H9 (cell line): Measurements from ENCODE around the gene NEXN. TPM values are rescaled to one million over a fixed set of nuclear protein-coding genes. Genes with fewer than 3 reads are reported as not detected.

Experiments used
- DNase-seq: peaks from one replicate; pipeline ENCODE4 v3.0.0-alpha.2; 2017
- H2AFZ ChIP-seq: one replicate; pipeline ENCODE4 v1.6.1; 2013; ENCODE audit warnings: mild to moderate bottlenecking, low read length, control low read depth, moderate library complexity
- H2AK5ac ChIP-seq: 2 replicates; pipeline ENCODE4 v1.6.1; 2013; ENCODE audit warnings: low read length, control low read depth, mixed read lengths; ENCODE audit not compliant: insufficient read length
- H2BK120ac ChIP-seq: one replicate; pipeline ENCODE4 v1.6.1; 2013; ENCODE audit warnings: low read depth, mild to moderate bottlenecking, low read length, control low read depth, inconsistent platforms; ENCODE audit not compliant: poor library complexity, severe bottlenecking
- H2BK12ac ChIP-seq: 2 replicates; pipeline ENCODE4 v1.6.1; 2013; ENCODE audit warnings: low read length, control low read depth, mixed read lengths, low read depth; ENCODE audit not compliant: insufficient read length
- H2BK15ac ChIP-seq: 2 replicates; pipeline ENCODE4 v1.6.1; 2013; ENCODE audit warnings: low read depth, low read length, control low read depth
- H2BK20ac ChIP-seq: one replicate; pipeline ENCODE4 v1.6.1; 2013; ENCODE audit warnings: low read depth, mild to moderate bottlenecking, low read length, control low read depth, inconsistent platforms; ENCODE audit not compliant: poor library complexity, severe bottlenecking
- H2BK5ac ChIP-seq: 2 replicates; pipeline ENCODE4 v1.6.1; 2013; ENCODE audit warnings: low read length, control low read depth, mixed read lengths; ENCODE audit not compliant: insufficient read length
- H3K14ac ChIP-seq: 2 replicates; pipeline ENCODE4 v1.6.1; 2013; ENCODE audit warnings: low read length, control low read depth; ENCODE audit not compliant: insufficient read depth
- H3K18ac ChIP-seq: 2 replicates; pipeline ENCODE4 v1.6.1; 2013; ENCODE audit warnings: low read depth, mild to moderate bottlenecking, mixed read lengths, low read length, control low read depth; ENCODE audit not compliant: insufficient read length
- H3K23ac ChIP-seq: 2 replicates; pipeline ENCODE4 v1.6.1; 2013; ENCODE audit warnings: low read length, control low read depth, mixed read lengths, low read depth; ENCODE audit not compliant: insufficient read length
- H3K23me2 ChIP-seq: 2 replicates; pipeline ENCODE4 v1.6.1; 2013; ENCODE audit warnings: low read depth, mild to moderate bottlenecking, mixed read lengths, low read length, control low read depth; ENCODE audit not compliant: insufficient read length, poor library complexity, severe bottlenecking
- H3K27ac ChIP-seq: 2 replicates; pipeline ENCODE4 v1.5.1; 2013; ENCODE audit warnings: low read length, control low read depth, mixed read lengths, low read depth; ENCODE audit not compliant: insufficient read length
- H3K27me3 ChIP-seq: 2 replicates; pipeline ENCODE4 v1.6.1; 2013; ENCODE audit warnings: low read length, control low read depth, inconsistent platforms; ENCODE audit not compliant: insufficient read depth
- H3K4ac ChIP-seq: 2 replicates; pipeline ENCODE4 v1.6.1; 2013; ENCODE audit warnings: low read depth, mild to moderate bottlenecking, control low read depth, inconsistent platforms, low read length, moderate library complexity
- H3K4me1 ChIP-seq: 2 replicates; pipeline ENCODE4 v1.6.1; 2013; ENCODE audit warnings: low read length, control low read depth, inconsistent platforms; ENCODE audit not compliant: insufficient read depth
- H3K4me2 ChIP-seq: 2 replicates; pipeline ENCODE4 v1.6.1; 2013; ENCODE audit warnings: low read length, control low read depth, mixed read lengths; ENCODE audit not compliant: insufficient read length, insufficient read depth
- H3K56ac ChIP-seq: 2 replicates; pipeline ENCODE4 v1.6.1; 2013; ENCODE audit warnings: low read depth, mild to moderate bottlenecking, mixed read lengths, low read length, control low read depth; ENCODE audit not compliant: insufficient read length
- H3K79me1 ChIP-seq: 2 replicates; pipeline ENCODE4 v1.6.1; 2013; ENCODE audit warnings: low read depth, mild to moderate bottlenecking, moderate library complexity, low read length, control low read depth, inconsistent platforms; ENCODE audit not compliant: insufficient read depth, poor library complexity, severe bottlenecking
- H3K79me2 ChIP-seq: 2 replicates; pipeline ENCODE4 v1.6.1; 2013; ENCODE audit warnings: low read length, control low read depth, inconsistent platforms; ENCODE audit not compliant: insufficient read depth
- H3K9ac ChIP-seq: 2 replicates; pipeline ENCODE4 v1.6.1; 2013; ENCODE audit warnings: low read length, control low read depth, mixed read lengths; ENCODE audit not compliant: insufficient read length; ENCODE audit errors: extremely low read depth
- H3K9me3 ChIP-seq: one replicate; pipeline ENCODE4 v1.6.1; 2013; ENCODE audit warnings: low read depth, low read length, inconsistent platforms; ENCODE audit not compliant: control insufficient read depth
- H3T11ph ChIP-seq: one replicate; pipeline ENCODE4 v1.6.1; 2013; ENCODE audit warnings: mild to moderate bottlenecking, low read length, control low read depth, inconsistent platforms
- H4K20me1 ChIP-seq: one replicate; pipeline ENCODE4 v1.6.1; 2013; ENCODE audit not compliant: control insufficient read depth, insufficient read length, insufficient read depth
- H4K5ac ChIP-seq: 2 replicates; pipeline ENCODE4 v1.6.1; 2013; ENCODE audit warnings: low read depth, mild to moderate bottlenecking, mixed read lengths, low read length, control low read depth; ENCODE audit not compliant: insufficient read length
- H4K8ac ChIP-seq: replicated peaks from 2 replicates; pipeline ENCODE4 v1.6.1; 2013; ENCODE audit warnings: low read length, control low read depth, mixed read lengths, low read depth; ENCODE audit not compliant: insufficient read length
- H4K91ac ChIP-seq: 2 replicates; pipeline ENCODE4 v1.6.1; 2013; ENCODE audit warnings: low read depth, mild to moderate bottlenecking, moderate library complexity, mixed read lengths, low read length, control low read depth; ENCODE audit not compliant: insufficient read length
- H3K27ac Mint-ChIP-seq, 3 experiments: 2 replicates in 2 of 3; 3 replicates in 1 of 3; pipeline ENCODE4 v1.8.0; 2020 to 2021; ENCODE audit warnings: mixed read lengths in 3 of 3, mild to moderate bottlenecking in 1 of 3, moderate library complexity in 1 of 3
- H3K27me3 Mint-ChIP-seq: 2 replicates; pipeline ENCODE4 v1.8.0; 2021; ENCODE audit warnings: low read depth, mild to moderate bottlenecking, moderate library complexity, mixed read lengths
- H3K36me3 Mint-ChIP-seq, 3 experiments: 2 replicates in 2 of 3; 3 replicates in 1 of 3; pipeline ENCODE4 v1.8.0; 2020 to 2021; ENCODE audit warnings: low read depth in 3 of 3, mixed read lengths in 3 of 3; ENCODE audit not compliant: insufficient read depth in 1 of 3
- H3K4me1 Mint-ChIP-seq, 2 experiments: 2 replicates each; pipeline ENCODE4 v1.8.0; 2020; ENCODE audit warnings: mixed read lengths in 2 of 2
- H3K4me3 Mint-ChIP-seq, 2 experiments: 2 replicates in 1 of 2; 3 replicates in 1 of 2; pipeline ENCODE4 v1.8.0; 2020 to 2021; ENCODE audit warnings: mild to moderate bottlenecking in 2 of 2, mixed read lengths in 2 of 2, moderate library complexity in 1 of 2
- H3K9me3 Mint-ChIP-seq, 2 experiments: 2 replicates in 1 of 2; 3 replicates in 1 of 2; pipeline ENCODE4 v1.8.0; 2020; ENCODE audit warnings: mild to moderate bottlenecking in 2 of 2, mixed read lengths in 2 of 2, moderate library complexity in 1 of 2
- CTCF ChIP-seq: fragments of 200-600 bp; sonication (generic); conservative IDR thresholded peaks from 3 replicates; pipeline ENCODE4 v1.8.0; 2021; ENCODE audit warnings: antibody characterized with exemption, mild to moderate bottlenecking
- WGBS: extraction: QIAGEN DNeasy Blood & Tissue Kit; methylation state at CpG from one replicate; pipeline ENCODE4 v1.1.7; 2013; ENCODE audit warnings: missing lambda C conversion rate, low lambda C conversion rate, mixed read lengths; ENCODE audit not compliant: insufficient read length; ENCODE audit errors: extremely low coverage; 5-methylcytosine and 5-hydroxymethylcytosine counted together
- total RNA-seq: library from RNA; stranded (reverse); gene quantifications from 2 replicates; pipeline ENCODE4 v1.2.1, GENCODE V29; 2021

NEXN gene
- total RNA-seq, 1 experiment from 2014 or later = 3.2 TPM

- Histone ChIP-seq H3K56ac (no peak overlapping the region), H4K8ac (no peak overlapping the region), H2BK20ac (no peak overlapping the region), H3K18ac (no peak overlapping the region), H3K4ac (no peak overlapping the region), H2BK120ac (no peak overlapping the region), H2AFZ (no peak overlapping the region), H2BK5ac (no peak overlapping the region), H3K27ac (no peak overlapping the region), H2BK15ac (no peak overlapping the region), H3K79me2 (no peaks in the 10 kb centered on the region), H4K5ac (no peak overlapping the region), H3K23ac (no peak overlapping the region), H3K23me2 (no peaks in the 10 kb centered on the region), H2BK12ac (no peak overlapping the region), H4K20me1 (no peaks in the 10 kb centered on the region), H3K4me2 (no peak overlapping the region), H3K27me3 (no peaks in the 10 kb centered on the region), H3T11ph (no peak overlapping the region), H3K4me1 (no peaks in the 10 kb centered on the region), H3K14ac (no peak overlapping the region), H3K79me1 (no peaks in the 10 kb centered on the region), H4K91ac (no peak overlapping the region), H3K9ac (no peak overlapping the region), H2AK5ac (no peak overlapping the region), H3K9me3 (no peaks in the 10 kb centered on the region)
- no peak overlapping the region for H3K27ac Mint-ChIP-seq
- H3K36me3 Mint-ChIP-seq = peaks cover 0 to 9% (median 2%) of the 10 kb centered on the region in 3 experiments; a peak in 5 of 7 replicates
- no peaks in the 10 kb centered on the region for H3K9me3 Mint-ChIP-seq
- no peak overlapping the region for H3K4me3 Mint-ChIP-seq
- TF ChIP-seq CTCF = no peak
- peaks cover 0 to 3% of the 10 kb centered on the region in 2 experiments; a peak in 2 of 4 replicates for H3K4me1 Mint-ChIP-seq
- no peak for DNase-seq
- WGBS = no CpG with 5 or more reads among the region's 1 CpG
- H3K27me3 Mint-ChIP-seq = no peaks in the 10 kb centered on the region
Observed at GRCh38 chr1:77873461-77873860, 15.0 kb upstream of the NEXN start.
